ENCODE data around the gene SERPINC1. TPM values are rescaled to one million over a fixed set of nuclear protein-coding genes. Genes with fewer than 3 reads are reported as not detected.

The SERPINC1 gene
- total and polyA plus RNA-seq, 2 of the 8 experiments (the other 6 are each of a cell fraction or from before 2014, with no cell fraction given), result 0.08 TPM; not detected in 1

- TF ChIP-seq, protein P1, sequence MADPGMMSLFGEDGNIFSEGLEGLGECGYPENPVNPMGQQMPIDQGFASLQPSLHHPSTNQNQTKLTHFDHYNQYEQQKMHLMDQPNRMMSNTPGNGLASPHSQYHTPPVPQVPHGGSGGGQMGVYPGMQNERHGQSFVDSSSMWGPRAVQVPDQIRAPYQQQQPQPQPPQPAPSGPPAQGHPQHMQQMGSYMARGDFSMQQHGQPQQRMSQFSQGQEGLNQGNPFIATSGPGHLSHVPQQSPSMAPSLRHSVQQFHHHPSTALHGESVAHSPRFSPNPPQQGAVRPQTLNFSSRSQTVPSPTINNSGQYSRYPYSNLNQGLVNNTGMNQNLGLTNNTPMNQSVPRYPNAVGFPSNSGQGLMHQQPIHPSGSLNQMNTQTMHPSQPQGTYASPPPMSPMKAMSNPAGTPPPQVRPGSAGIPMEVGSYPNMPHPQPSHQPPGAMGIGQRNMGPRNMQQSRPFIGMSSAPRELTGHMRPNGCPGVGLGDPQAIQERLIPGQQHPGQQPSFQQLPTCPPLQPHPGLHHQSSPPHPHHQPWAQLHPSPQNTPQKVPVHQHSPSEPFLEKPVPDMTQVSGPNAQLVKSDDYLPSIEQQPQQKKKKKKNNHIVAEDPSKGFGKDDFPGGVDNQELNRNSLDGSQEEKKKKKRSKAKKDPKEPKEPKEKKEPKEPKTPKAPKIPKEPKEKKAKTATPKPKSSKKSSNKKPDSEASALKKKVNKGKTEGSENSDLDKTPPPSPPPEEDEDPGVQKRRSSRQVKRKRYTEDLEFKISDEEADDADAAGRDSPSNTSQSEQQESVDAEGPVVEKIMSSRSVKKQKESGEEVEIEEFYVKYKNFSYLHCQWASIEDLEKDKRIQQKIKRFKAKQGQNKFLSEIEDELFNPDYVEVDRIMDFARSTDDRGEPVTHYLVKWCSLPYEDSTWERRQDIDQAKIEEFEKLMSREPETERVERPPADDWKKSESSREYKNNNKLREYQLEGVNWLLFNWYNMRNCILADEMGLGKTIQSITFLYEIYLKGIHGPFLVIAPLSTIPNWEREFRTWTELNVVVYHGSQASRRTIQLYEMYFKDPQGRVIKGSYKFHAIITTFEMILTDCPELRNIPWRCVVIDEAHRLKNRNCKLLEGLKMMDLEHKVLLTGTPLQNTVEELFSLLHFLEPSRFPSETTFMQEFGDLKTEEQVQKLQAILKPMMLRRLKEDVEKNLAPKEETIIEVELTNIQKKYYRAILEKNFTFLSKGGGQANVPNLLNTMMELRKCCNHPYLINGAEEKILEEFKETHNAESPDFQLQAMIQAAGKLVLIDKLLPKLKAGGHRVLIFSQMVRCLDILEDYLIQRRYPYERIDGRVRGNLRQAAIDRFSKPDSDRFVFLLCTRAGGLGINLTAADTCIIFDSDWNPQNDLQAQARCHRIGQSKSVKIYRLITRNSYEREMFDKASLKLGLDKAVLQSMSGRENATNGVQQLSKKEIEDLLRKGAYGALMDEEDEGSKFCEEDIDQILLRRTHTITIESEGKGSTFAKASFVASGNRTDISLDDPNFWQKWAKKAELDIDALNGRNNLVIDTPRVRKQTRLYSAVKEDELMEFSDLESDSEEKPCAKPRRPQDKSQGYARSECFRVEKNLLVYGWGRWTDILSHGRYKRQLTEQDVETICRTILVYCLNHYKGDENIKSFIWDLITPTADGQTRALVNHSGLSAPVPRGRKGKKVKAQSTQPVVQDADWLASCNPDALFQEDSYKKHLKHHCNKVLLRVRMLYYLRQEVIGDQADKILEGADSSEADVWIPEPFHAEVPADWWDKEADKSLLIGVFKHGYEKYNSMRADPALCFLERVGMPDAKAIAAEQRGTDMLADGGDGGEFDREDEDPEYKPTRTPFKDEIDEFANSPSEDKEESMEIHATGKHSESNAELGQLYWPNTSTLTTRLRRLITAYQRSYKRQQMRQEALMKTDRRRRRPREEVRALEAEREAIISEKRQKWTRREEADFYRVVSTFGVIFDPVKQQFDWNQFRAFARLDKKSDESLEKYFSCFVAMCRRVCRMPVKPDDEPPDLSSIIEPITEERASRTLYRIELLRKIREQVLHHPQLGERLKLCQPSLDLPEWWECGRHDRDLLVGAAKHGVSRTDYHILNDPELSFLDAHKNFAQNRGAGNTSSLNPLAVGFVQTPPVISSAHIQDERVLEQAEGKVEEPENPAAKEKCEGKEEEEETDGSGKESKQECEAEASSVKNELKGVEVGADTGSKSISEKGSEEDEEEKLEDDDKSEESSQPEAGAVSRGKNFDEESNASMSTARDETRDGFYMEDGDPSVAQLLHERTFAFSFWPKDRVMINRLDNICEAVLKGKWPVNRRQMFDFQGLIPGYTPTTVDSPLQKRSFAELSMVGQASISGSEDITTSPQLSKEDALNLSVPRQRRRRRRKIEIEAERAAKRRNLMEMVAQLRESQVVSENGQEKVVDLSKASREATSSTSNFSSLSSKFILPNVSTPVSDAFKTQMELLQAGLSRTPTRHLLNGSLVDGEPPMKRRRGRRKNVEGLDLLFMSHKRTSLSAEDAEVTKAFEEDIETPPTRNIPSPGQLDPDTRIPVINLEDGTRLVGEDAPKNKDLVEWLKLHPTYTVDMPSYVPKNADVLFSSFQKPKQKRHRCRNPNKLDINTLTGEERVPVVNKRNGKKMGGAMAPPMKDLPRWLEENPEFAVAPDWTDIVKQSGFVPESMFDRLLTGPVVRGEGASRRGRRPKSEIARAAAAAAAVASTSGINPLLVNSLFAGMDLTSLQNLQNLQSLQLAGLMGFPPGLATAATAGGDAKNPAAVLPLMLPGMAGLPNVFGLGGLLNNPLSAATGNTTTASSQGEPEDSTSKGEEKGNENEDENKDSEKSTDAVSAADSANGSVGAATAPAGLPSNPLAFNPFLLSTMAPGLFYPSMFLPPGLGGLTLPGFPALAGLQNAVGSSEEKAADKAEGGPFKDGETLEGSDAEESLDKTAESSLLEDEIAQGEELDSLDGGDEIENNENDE (IDR thresholded peaks at IDR 0.05; ENCODE audit: insufficient replicate concordance, low read length), result no peak
- TF ChIP-seq HDAC2 (IDR thresholded peaks at IDR 0.05; ENCODE audit: borderline replicate concordance in 1 of 2, low read depth in 2 of 2, low read length in 2 of 2), result no peak
- no peak for TF ChIP-seq SP4 (IDR thresholded peaks at IDR 0.05; ENCODE audit: low read length)
- TF ChIP-seq KDM5A (IDR thresholded peaks at IDR 0.05; ENCODE audit: low read length), result no peak
- TF ChIP-seq BCL11A (IDR thresholded peaks at IDR 0.05; ENCODE audit: low read depth in 2 of 2, low read length in 2 of 2), result no peak
- no peak for TF ChIP-seq CTBP2 (IDR thresholded peaks at IDR 0.05; ENCODE audit: borderline replicate concordance, insufficient read depth, insufficient read length, low read length)
- no peak for TF ChIP-seq CHD2 (IDR thresholded peaks at IDR 0.05; ENCODE audit: low read length)
- TF ChIP-seq TBP (IDR thresholded peaks at IDR 0.05; ENCODE audit: low read depth, low read length), result no peak
- no peak for TF ChIP-seq SAP30 (IDR thresholded peaks at IDR 0.05; ENCODE audit: insufficient read depth, insufficient replicate concordance, low read length)
- no peak for TF ChIP-seq YY1 (IDR thresholded peaks at IDR 0.05; ENCODE audit: low read depth, low read length)
These were observed 46.0 kb downstream of the SERPINC1 start (continued) for GRCh38 chr1:173871091-173871490.

Data from H1 (cell line).